Measurements from ENCODE around the gene FBP1. TPM values are rescaled to one million over a fixed set of nuclear protein-coding genes. Genes with fewer than 3 reads are reported as not detected.
A peak's percentile ranks its signal among the peaks of the same experiment; 100 is the strongest.
"Not testable (repeated sequence)": the region's sequence is repeated elsewhere in the genome, so short reads cannot be mapped to it uniquely, and the experiment has no call there.

The FBP1 gene
- total RNA-seq, 2 experiments from 2014 or later, result 2.1 to 2.7 TPM

GRCh38 chr9:94599102-94599501, 40.2 kb downstream of the FBP1 start:
- Mint-ChIP-seq H3K27me3 (peaks cover 7% of the 10 kb centered on the region), H3K4me3 (no peak overlapping the region), H3K4me1 (peaks cover 3% of the 10 kb centered on the region), H3K36me3 (no peaks in the 10 kb centered on the region), H3K27ac (no peak overlapping the region), H3K9me3 (no peaks in the 10 kb centered on the region)
- DNase-seq, result no peak
- ATAC-seq (ENCODE audit: low read depth), result no peak
- POLR2A ChIA-PET, result no interaction called here

- no peaks in the 10 kb centered on the region for H3K4me1 Mint-ChIP-seq
- DNase-seq (no peak), ATAC-seq (ENCODE audit: low read depth) (no peak)
- no peak within 1 kb of the TSS for H3K4me3 Mint-ChIP-seq
- H3K9me3 Mint-ChIP-seq, result no peaks in the 10 kb centered on the region
- POLR2A ChIA-PET, result no interaction called here
- no peaks in the 10 kb centered on the region for H3K36me3 Mint-ChIP-seq
- no peak within 1 kb of the TSS for H3K27ac Mint-ChIP-seq
- peaks cover 7% of the 10 kb centered on the region for H3K27me3 Mint-ChIP-seq
Observed at GRCh38 chr9:94593459-94594345, 45.6 kb downstream of the FBP1 start, which contains the start of gene FBP2. Gene FBP2 (minus strand): TSS chr9:94593824. CDS start chr9:94593726, 98 bp downstream.

- H3K9me3 Mint-ChIP-seq; ATAC-seq (ENCODE audit: low read depth); POLR2A ChIA-PET; H3K4me1 Mint-ChIP-seq; H3K4me3 Mint-ChIP-seq; H3K27me3 Mint-ChIP-seq; H3K27ac Mint-ChIP-seq; DNase-seq; H3K36me3 Mint-ChIP-seq: not testable (repeated sequence)
Observed at GRCh38 chr9:94592683-94593082, 46.6 kb downstream of the FBP1 start.

- Mint-ChIP-seq H3K9me3 (no peaks in the 10 kb centered on the region), H3K27me3 (peaks cover 7% of the 10 kb centered on the region), H3K27ac (no peak overlapping the region), H3K4me1 (peaks cover 1% of the 10 kb centered on the region), H3K4me3 (no peak overlapping the region), H3K36me3 (no peaks in the 10 kb centered on the region)
- DNase-seq, result no peak
- no peak for ATAC-seq (ENCODE audit: low read depth)
- POLR2A ChIA-PET, result no interaction called here
Observed at GRCh38 chr9:94591876-94592275, 47.4 kb downstream of the FBP1 start.

GRCh38 chr9:94591046-94591545, 48.2 kb downstream of the FBP1 start:
- ATAC-seq (ENCODE audit: low read depth); H3K27ac Mint-ChIP-seq; H3K4me3 Mint-ChIP-seq; H3K27me3 Mint-ChIP-seq; H3K36me3 Mint-ChIP-seq; H3K9me3 Mint-ChIP-seq; H3K4me1 Mint-ChIP-seq; DNase-seq; POLR2A ChIA-PET: not testable (repeated sequence)

- Mint-ChIP-seq H3K9me3 (no peaks in the 10 kb centered on the region), H3K4me3 (no peak overlapping the region), H3K27ac (no peak overlapping the region), H3K4me1 (peaks cover 19% of the 10 kb centered on the region), H3K27me3 (peaks cover 5% of the 10 kb centered on the region), H3K36me3 (no peaks in the 10 kb centered on the region)
- POLR2A ChIA-PET, result no interaction called here
- DNase-seq, result no peak
- ATAC-seq (ENCODE audit: low read depth), result no peak
Observed at GRCh38 chr9:94588681-94589080, 50.6 kb downstream of the FBP1 start.

- H3K27ac Mint-ChIP-seq, result no peak overlapping the region
- H3K9me3 Mint-ChIP-seq, result no peaks in the 10 kb centered on the region
- peaks cover 3% of the 10 kb centered on the region for H3K27me3 Mint-ChIP-seq
- POLR2A ChIA-PET, result no interaction called here
- ATAC-seq (ENCODE audit: low read depth) (no peak), DNase-seq (no peak)
- no peaks in the 10 kb centered on the region for H3K36me3 Mint-ChIP-seq
- H3K4me1 Mint-ChIP-seq, result peaks cover 19% of the 10 kb centered on the region
- H3K4me3 Mint-ChIP-seq, result peak overlapping the region; percentile 20
Observed at GRCh38 chr9:94586814-94587213, 52.5 kb downstream of the FBP1 start.

GRCh38 chr9:94586316-94586715, 53.0 kb downstream of the FBP1 start:
- Mint-ChIP-seq H3K9me3 (no peaks in the 10 kb centered on the region), H3K36me3 (no peaks in the 10 kb centered on the region), H3K27ac (no peak overlapping the region), H3K4me3 (peak overlapping the region; percentile 20), H3K4me1 (peaks cover 19% of the 10 kb centered on the region), H3K27me3 (peaks cover 3% of the 10 kb centered on the region)
- ATAC-seq (ENCODE audit: low read depth), result peak; percentile 26
- POLR2A ChIA-PET, result no interaction called here
- no peak for DNase-seq

GRCh38 chr9:94584555-94584954, 54.8 kb downstream of the FBP1 start:
- Mint-ChIP-seq H3K4me1 (peaks cover 19% of the 10 kb centered on the region), H3K36me3 (no peaks in the 10 kb centered on the region), H3K27me3 (no peaks in the 10 kb centered on the region), H3K27ac (no peak overlapping the region), H3K9me3 (no peaks in the 10 kb centered on the region), H3K4me3 (no peak overlapping the region)
- peak; percentile 65 for ATAC-seq (ENCODE audit: low read depth)
- no peak for DNase-seq
- POLR2A ChIA-PET, result no interaction called here

- no peak for ATAC-seq (ENCODE audit: low read depth)
- no peaks in the 10 kb centered on the region for H3K9me3 Mint-ChIP-seq
- H3K36me3 Mint-ChIP-seq, result peaks cover 1% of the 10 kb centered on the region
- no peak overlapping the region for H3K27ac Mint-ChIP-seq
- no peak overlapping the region for H3K4me3 Mint-ChIP-seq
- DNase-seq, result no peak
- POLR2A ChIA-PET, result no interaction called here
- H3K4me1 Mint-ChIP-seq, result peaks cover 21% of the 10 kb centered on the region
- no peaks in the 10 kb centered on the region for H3K27me3 Mint-ChIP-seq
Observed at GRCh38 chr9:94581728-94582127, 57.6 kb downstream of the FBP1 start.

GRCh38 chr9:94577571-94577970, 61.7 kb downstream of the FBP1 start:
- no peaks in the 10 kb centered on the region for H3K9me3 Mint-ChIP-seq
- no peak for DNase-seq
- ATAC-seq (ENCODE audit: low read depth), result no peak
- H3K27ac Mint-ChIP-seq, result no peak overlapping the region
- no peak overlapping the region for H3K4me3 Mint-ChIP-seq
- peaks cover 1% of the 10 kb centered on the region for H3K36me3 Mint-ChIP-seq
- peaks cover 7% of the 10 kb centered on the region for H3K4me1 Mint-ChIP-seq
- POLR2A ChIA-PET, result no interaction called here
- H3K27me3 Mint-ChIP-seq, result no peaks in the 10 kb centered on the region

- Mint-ChIP-seq H3K36me3 (peaks cover 1% of the 10 kb centered on the region), H3K4me1 (peaks cover 7% of the 10 kb centered on the region), H3K4me3 (no peak overlapping the region), H3K9me3 (no peaks in the 10 kb centered on the region), H3K27me3 (peaks cover 5% of the 10 kb centered on the region), H3K27ac (no peak overlapping the region)
- POLR2A ChIA-PET, result no interaction called here
- no peak for DNase-seq
- no peak for ATAC-seq (ENCODE audit: low read depth)
Observed at GRCh38 chr9:94577036-94577435, 62.3 kb downstream of the FBP1 start.

GRCh38 chr9:94576131-94576530, 63.2 kb downstream of the FBP1 start:
- H3K4me1 Mint-ChIP-seq, result peaks cover 7% of the 10 kb centered on the region
- ATAC-seq (ENCODE audit: low read depth) (no peak), DNase-seq (no peak)
- no peak overlapping the region for H3K4me3 Mint-ChIP-seq
- no peak overlapping the region for H3K27ac Mint-ChIP-seq
- H3K27me3 Mint-ChIP-seq, result peaks cover 6% of the 10 kb centered on the region
- peaks cover 1% of the 10 kb centered on the region for H3K36me3 Mint-ChIP-seq
- no peaks in the 10 kb centered on the region for H3K9me3 Mint-ChIP-seq
- POLR2A ChIA-PET, result no interaction called here

- POLR2A ChIA-PET, result no interaction called here
- peaks cover 8% of the 10 kb centered on the region for H3K27me3 Mint-ChIP-seq
- no peak for ATAC-seq (ENCODE audit: low read depth)
Observed at GRCh38 chr9:94568972-94569712, 70.2 kb downstream of the FBP1 start.

More at GRCh38 chr9:94568972-94569712, 70.2 kb downstream of the FBP1 start:
- DNase-seq, result no peak
- H3K9me3 Mint-ChIP-seq, result no peaks in the 10 kb centered on the region
- H3K4me1 Mint-ChIP-seq, result no peaks in the 10 kb centered on the region
- H3K27ac Mint-ChIP-seq, result no peak overlapping the region
- no peak overlapping the region for H3K4me3 Mint-ChIP-seq
- no peaks in the 10 kb centered on the region for H3K36me3 Mint-ChIP-seq

All from activated naive CD8-positive, alpha-beta T cell treated with anti-CD3 and anti-CD28 coated beads, Interleukin-2, amount 10 ng/mL, durations not matched to agents 7 days and 5 days (primary cell).